GM15510 (cell line): ENCODE results near the gene COMMD1.

ENCODE experiments used
- POLR2A ChIP-seq: IDR thresholded peaks from 3 replicates; pipeline ENCODE4 v1.6.1; 2011; ENCODE audit warnings: borderline replicate concordance; ENCODE audit not compliant: insufficient read length; ENCODE audit errors: extremely low read depth

The COMMD1 gene

DNA sequence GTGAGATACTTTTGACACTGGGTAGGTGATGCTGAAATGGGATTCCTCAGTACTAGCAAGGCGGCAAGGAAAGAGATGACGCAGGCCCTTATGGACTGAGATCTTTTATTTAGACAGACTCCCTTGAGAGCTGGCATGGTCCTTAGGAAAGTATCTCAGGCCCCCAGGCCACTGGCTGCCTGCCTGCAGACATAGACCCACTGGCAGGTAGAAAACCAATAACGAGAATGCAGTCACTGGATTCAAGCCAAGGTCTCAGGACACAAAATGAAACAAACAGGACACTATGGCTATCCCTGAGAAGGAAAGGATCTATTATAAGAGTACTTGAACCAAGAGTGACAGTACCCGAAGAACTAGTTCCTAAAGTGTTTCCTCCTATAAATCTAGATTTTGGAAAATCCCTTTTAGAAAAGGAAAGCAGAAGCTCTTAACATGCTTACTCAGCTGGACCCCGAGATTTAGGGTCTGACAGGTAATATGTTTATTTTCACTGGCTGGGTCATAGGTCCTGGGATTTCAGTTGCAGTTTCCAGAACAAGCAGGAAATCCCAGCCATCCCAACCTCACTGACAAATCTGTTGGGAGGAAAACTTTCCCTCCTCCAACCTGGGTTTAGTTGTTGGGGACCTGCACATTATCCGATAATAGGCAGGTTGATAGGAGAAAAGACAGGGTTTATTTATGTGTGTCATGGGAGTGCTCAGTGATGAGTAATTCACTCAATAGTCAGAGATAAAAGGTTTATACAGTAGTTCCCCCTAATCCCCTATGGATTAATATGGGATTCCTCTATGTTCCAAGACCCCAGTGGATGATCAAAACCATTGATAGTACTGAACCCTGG lies 44.5 kb downstream of the COMMD1 start:
- no peak for TF ChIP-seq POLR2A

DNA sequence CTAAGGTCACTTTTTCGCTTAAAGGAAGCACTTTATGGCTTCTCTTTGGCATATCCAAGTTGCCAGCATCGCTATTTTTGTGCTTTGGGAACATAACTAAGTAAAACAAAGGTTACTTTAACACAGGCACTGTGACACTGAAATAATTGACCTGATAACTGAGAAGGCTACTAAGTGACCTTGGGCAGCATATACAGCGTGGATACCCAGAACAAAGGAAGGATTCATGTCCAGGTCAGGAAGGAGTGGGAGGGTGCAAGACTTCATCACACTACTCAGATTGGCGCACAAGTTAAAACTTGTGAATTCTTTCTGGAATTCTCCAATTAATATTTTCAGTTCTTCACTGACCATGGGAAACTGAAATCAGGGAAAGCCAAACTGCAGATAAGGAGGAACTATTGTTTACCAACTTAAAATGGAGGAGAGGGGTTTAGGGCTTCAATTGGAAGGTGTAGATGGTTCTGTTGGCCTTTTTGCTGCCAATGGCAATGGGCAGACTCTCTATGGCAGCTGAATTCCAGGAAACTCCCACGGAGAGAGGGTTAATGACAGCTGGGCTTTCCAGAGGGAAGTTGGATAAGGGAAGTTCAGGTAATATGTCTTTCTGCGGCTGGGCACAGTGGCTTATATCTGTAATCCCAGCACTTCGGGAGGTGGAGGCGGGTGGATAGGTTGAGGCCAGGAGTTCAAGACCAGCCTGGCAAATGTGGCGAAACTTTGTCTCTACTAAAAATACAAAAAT lies 45.3 kb downstream of the COMMD1 start:
- TF ChIP-seq POLR2A, result no peak

DNA sequence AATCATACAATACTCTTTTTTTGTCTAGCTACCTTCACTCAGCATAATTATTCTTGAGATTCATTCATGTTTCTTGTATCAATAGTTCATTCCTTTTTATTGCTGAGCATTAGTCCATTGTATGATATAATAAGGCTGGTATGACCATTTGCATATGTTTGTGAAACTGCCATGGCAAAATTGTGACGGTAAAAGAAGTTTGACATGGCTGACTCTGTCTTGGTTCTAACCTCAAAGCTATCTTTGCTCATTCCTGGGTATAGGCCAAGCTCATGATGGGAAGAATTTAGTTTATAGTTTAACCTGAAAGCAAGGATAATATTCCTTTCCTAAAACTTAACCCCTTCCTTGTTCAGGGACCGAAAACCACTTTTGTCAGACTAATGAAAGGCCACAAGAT lies 46.4 kb downstream of the COMMD1 start:
- TF ChIP-seq POLR2A, result no peak

GRCh38 chr2:61952288-61952687 lies 46.8 kb downstream of the COMMD1 start:
- TF ChIP-seq POLR2A, result no peak

DNA sequence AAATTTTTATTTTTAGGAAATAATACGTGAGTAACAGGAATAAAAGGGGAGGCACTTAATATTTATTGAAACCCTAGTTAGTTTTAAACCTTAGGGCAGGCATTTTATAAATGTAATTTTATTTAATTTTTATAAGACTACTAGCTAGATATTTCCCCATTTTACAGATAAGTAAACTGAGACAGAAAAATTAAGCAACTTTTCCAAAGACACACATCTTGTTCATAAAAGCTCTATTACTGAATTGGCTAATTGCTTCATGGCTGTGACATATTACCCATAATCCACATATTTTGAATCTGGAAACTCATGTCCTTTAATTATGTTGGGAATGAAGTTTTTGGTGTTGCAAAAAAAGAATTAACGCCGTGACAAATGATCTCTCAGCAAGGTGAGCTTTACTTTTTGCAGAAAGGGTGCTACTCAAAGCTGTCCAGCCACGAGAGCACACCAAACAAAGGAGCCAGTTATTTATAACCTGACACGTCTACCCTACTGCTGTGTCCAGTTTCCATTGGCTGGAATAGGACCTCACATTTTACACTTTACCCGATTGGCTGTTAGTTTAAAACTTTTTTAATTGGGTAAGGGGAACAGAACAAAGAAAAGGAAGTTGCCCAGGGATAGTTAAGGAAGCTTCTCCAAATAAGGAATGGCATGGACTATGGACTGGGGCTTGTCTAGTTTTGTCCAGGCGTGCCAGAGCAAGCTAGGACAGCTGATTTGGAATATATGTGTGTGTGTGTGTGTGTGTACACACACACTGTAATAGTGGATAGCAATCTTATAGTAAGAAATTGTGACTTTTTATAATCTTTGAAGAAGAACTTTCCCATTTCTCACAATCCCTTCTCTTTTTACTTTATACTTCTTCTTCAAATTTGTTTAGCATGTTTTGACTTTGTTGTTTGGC lies 54.2 kb downstream of the COMMD1 start:
- no peak for TF ChIP-seq POLR2A

- TF ChIP-seq POLR2A, result no peak
These were observed 55.9 kb downstream of the COMMD1 start for GRCh38 chr2:61961231-61961901.

GRCh38 chr2:61962095-61962984 lies 56.9 kb downstream of the COMMD1 start:
- TF ChIP-seq POLR2A, result no peak

- no peak for TF ChIP-seq POLR2A
These were observed 60.7 kb downstream of the COMMD1 start for GRCh38 chr2:61966087-61966727.

DNA sequence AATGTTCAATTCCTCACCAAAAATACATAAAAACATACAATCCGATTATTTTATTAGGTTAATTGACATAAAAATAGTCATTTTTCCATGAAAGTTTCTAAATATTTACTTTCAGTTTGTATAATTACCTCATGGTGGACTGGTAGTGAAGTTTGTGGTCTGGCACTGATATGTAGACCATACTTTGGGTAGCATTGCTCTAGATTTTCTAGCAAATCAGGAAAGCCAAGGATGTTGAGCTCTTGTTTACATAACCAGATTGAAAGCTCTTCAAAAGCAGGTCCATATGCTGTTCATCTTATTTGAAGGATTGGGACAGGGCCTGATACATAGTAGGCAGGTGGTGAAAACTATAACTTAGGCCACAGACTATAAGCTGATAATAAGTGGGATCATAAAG lies 61.8 kb downstream of the COMMD1 start:
- TF ChIP-seq POLR2A, result no peak

DNA sequence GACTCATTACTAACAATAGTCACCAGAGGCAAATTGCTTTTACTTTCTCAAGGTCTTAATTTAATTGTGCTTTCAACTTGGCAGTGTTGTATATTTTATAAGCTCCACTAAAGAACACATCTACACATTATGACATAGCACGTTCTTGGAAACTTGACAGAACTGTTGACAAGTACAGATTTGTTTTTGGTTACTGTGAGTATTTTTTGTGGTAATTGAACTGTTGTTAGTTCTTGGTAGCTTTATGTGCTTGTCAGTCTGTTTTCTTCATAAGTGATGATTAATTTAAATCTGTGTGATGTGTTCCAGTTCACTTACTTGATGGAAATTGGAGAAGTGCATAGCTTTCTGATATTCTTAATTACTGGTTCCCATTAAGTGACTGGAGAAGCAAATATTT lies 63.9 kb downstream of the COMMD1 start:
- TF ChIP-seq POLR2A, result no peak

DNA sequence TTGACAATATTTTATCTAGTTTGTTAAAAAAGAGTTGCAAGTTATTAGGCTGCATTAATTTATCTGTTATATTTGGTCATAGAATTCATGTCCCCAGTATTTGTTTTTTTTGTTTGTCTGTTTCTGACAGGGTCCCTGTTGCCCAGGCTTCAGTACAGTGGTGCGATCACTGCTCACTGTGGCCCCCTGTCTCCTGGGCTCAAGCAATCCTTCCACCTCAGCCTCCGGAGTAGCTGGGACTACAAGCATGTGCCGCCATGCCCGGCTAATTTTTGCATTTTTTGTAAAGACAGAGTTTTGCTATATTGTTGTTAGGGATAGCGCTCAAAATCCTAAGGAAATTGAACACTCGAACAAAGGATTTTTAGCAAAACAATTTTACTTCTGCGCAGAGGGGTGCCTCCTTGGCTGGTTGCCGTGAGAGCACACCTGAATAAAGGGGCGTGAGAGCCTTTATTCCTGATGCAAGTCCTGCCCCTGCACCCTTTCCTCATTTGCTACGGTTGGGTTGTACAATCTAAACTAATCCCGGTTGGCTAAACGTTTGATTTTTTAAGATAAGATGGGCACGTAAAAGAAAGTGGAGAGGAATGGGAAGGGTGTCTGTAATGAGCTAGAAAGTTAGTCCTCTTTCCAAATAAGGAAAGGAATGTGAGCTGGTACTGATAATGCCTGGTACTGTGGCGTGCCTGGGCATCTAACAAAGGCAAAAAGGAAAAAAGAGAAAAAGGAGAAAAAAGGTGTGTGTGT lies 65.5 kb downstream of the COMMD1 start:
- no peak for TF ChIP-seq POLR2A

GRCh38 chr2:61978522-61978921 lies 73.0 kb downstream of the COMMD1 start:
- no peak for TF ChIP-seq POLR2A
